ENCODE results near the gene YWHAE. TPM values are rescaled to one million over a fixed set of nuclear protein-coding genes. Genes with fewer than 3 reads are reported as not detected.

The YWHAE gene
- total RNA-seq, 1 experiment from 2014 or later, result 1,282 TPM

DNA sequence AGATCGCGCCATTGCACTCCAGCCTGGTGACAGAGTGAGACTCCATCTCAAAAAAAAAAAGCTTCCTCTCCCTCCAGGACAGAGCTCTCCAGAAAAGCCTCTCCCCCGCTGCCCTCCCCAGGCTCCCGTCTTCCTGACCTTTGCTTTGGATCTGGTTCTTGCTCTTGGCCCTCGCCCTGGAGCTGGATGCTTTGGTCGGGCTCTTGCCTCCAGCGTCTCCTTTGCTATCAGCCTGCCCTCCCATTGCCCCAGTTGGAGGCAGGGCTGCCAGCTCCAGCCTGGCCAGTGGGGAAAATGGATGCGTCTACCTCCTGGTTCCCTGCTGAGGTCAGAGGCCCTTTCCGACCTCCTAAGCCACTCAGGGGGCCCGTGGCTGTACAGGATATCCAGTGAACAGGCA lies 84.6 kb downstream of the YWHAE start:
- H3K9me3 Mint-ChIP-seq, result no peaks in the 10 kb centered on the region

More for the DNA sequence above, 84.6 kb downstream of the YWHAE start:
- peaks cover 2 to 8% of the 10 kb centered on the region in 2 experiments; a peak in 3 of 4 replicates for H3K4me1 Mint-ChIP-seq
- no peak overlapping the region for H3K4me2 ChIP-seq (ENCODE audit: insufficient read depth, insufficient read length, low read length)
- H3K18ac ChIP-seq (ENCODE audit: insufficient read length, low read depth, low read length), result no peak overlapping the region
- no peak overlapping the region for H3K23ac ChIP-seq (ENCODE audit: insufficient read length, low read depth, low read length)
- no peak overlapping the region for H3K27ac ChIP-seq (ENCODE audit: insufficient read length, low read depth, low read length)
- DNase-seq, result no peak
- TF ChIP-seq, protein P1, sequence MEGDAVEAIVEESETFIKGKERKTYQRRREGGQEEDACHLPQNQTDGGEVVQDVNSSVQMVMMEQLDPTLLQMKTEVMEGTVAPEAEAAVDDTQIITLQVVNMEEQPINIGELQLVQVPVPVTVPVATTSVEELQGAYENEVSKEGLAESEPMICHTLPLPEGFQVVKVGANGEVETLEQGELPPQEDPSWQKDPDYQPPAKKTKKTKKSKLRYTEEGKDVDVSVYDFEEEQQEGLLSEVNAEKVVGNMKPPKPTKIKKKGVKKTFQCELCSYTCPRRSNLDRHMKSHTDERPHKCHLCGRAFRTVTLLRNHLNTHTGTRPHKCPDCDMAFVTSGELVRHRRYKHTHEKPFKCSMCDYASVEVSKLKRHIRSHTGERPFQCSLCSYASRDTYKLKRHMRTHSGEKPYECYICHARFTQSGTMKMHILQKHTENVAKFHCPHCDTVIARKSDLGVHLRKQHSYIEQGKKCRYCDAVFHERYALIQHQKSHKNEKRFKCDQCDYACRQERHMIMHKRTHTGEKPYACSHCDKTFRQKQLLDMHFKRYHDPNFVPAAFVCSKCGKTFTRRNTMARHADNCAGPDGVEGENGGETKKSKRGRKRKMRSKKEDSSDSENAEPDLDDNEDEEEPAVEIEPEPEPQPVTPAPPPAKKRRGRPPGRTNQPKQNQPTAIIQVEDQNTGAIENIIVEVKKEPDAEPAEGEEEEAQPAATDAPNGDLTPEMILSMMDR (conservative IDR thresholded peaks at IDR 0.05), result no peak
- no peaks in the 10 kb centered on the region for H3K9me3 ChIP-seq (ENCODE audit: control insufficient read depth, low read depth, low read length)
- no peak overlapping the region for H2AK5ac ChIP-seq (ENCODE audit: insufficient read length, low read length)
- H4K8ac ChIP-seq (replicated peaks; ENCODE audit: insufficient read length, low read depth, low read length), result no peak overlapping the region
- no peak overlapping the region for H3K4ac ChIP-seq (ENCODE audit: low read depth, low read length)
- no peak overlapping the region for H3K27ac Mint-ChIP-seq
- H3K23me2 ChIP-seq (ENCODE audit: insufficient read length, low read depth, low read length, poor library complexity, severe bottlenecking), result no peaks in the 10 kb centered on the region
- H3K9ac ChIP-seq (ENCODE audit: extremely low read depth, insufficient read length, low read length), result no peak overlapping the region
- no peak overlapping the region for H3K14ac ChIP-seq (ENCODE audit: insufficient read depth, low read length)
- H2BK15ac ChIP-seq (ENCODE audit: low read depth, low read length), result no peak overlapping the region
- peaks cover 22% of the 10 kb centered on the region for H3K27me3 Mint-ChIP-seq (ENCODE audit: low read depth)
- H3K79me1 ChIP-seq (ENCODE audit: insufficient read depth, low read depth, low read length, poor library complexity, severe bottlenecking), result no peaks in the 10 kb centered on the region
- no peak overlapping the region for H2BK12ac ChIP-seq (ENCODE audit: insufficient read length, low read depth, low read length)
- no peak overlapping the region for H2BK120ac ChIP-seq (ENCODE audit: low read depth, low read length, poor library complexity, severe bottlenecking)
- H3T11ph ChIP-seq (ENCODE audit: low read length), result no peak overlapping the region
- no peaks in the 10 kb centered on the region for H3K79me2 ChIP-seq (ENCODE audit: insufficient read depth, low read length)
- H3K36me3 Mint-ChIP-seq (ENCODE audit: insufficient read depth in 1 of 3, low read depth in 3 of 3), result no peaks in the 10 kb centered on the region
- H4K20me1 ChIP-seq (ENCODE audit: control insufficient read depth, insufficient read depth, insufficient read length), result no peaks in the 10 kb centered on the region
- H3K4me1 ChIP-seq (ENCODE audit: insufficient read depth, low read length), result no peaks in the 10 kb centered on the region
- no peak overlapping the region for H2BK5ac ChIP-seq (ENCODE audit: insufficient read length, low read length)
- no CpG with 5 or more reads among the region's 10 CpGs for WGBS (ENCODE audit: extremely low coverage, insufficient read length, low lambda C conversion rate)
- no peak overlapping the region for H3K56ac ChIP-seq (ENCODE audit: insufficient read length, low read depth, low read length)
- H3K27me3 ChIP-seq (ENCODE audit: insufficient read depth, low read length), result no peaks in the 10 kb centered on the region
- H4K91ac ChIP-seq (ENCODE audit: insufficient read length, low read depth, low read length), result no peak overlapping the region
- H4K5ac ChIP-seq (ENCODE audit: insufficient read length, low read depth, low read length), result no peak overlapping the region
- no peak overlapping the region for H2AFZ ChIP-seq (ENCODE audit: low read length)
- H3K4me3 Mint-ChIP-seq, result no peak overlapping the region
- H2BK20ac ChIP-seq (ENCODE audit: low read depth, low read length, poor library complexity, severe bottlenecking), result no peak overlapping the region

Measured in H9 (cell line).